HCT116 (cell line): ENCODE data around the gene MST1R. TPM values are rescaled to one million over a fixed set of nuclear protein-coding genes. Genes with fewer than 3 reads are reported as not detected.

Source experiments
- ATAC-seq: fragments of 200-7000 bp; cut with Tn5 transposase; 2 replicates; pipeline ENCODE4 v1.9.1; 2020; ENCODE audit warnings: mild to moderate bottlenecking, moderate library complexity
- BruUV-seq: library from RNA; stranded (reverse); fragments of 400-500 nt; replicated peaks from 2 replicates; lab custom pipeline; 2021; lab: Mats Ljungman, UMichigan
- CTCF ChIA-PET: fragments of 300-600 bp; sonication (Branson Sonifier 250); formaldehyde crosslinking; loops from one replicate; lab custom pipeline; 2021; ENCODE audit warnings: antibody characterized with exemption; lab: Charles Lee
- POLR2A ChIA-PET: fragments of 300-600, 350-600 bp; sonication (Branson Sonifier 250); formaldehyde crosslinking; loops from one replicate; lab custom pipeline; 2021; ENCODE audit warnings: antibody characterized with exemption; lab: Charles Lee
- RAD21 ChIA-PET, 2 experiments: fragments of 300-600 bp; sonication (Branson Sonifier 250); formaldehyde crosslinking; loops; one replicate each; lab custom pipeline; 2023; ENCODE audit warnings: low total read pairs in 2 of 2; ENCODE audit not compliant: uncharacterized antibody in 2 of 2, unreplicated experiment in 2 of 2, low non-redundant PET in 1 of 2; lab: Charles Lee
- DNase-seq: peaks from one replicate; pipeline ENCODE4 v3.0.0-alpha.2; 2010; ENCODE audit warnings: low read depth, low spot score
- H2AFZ ChIP-seq: fragments of 200-600 bp; shearing (Covaris generic), sonication (generic); 2 replicates; pipeline ENCODE4 v1.6.1; 2017; ENCODE audit warnings: low read depth, mixed run types, mixed read lengths, antibody characterized with exemption, low read length; ENCODE audit not compliant: poor library complexity, severe bottlenecking
- H3K27ac ChIP-seq: 2 replicates; pipeline ENCODE4 v1.5.1; 2012; ENCODE audit warnings: low read depth, low read length
- H3K27me3 ChIP-seq: fragments of 200-600 bp; sonication (generic); 2 replicates; pipeline ENCODE4 v1.6.1; 2016; ENCODE audit warnings: mixed run types, low read length, mixed read lengths; ENCODE audit not compliant: insufficient read depth
- H3K36me3 ChIP-seq, 2 experiments: fragments of 200-500 bp in 1 of 2; fragments of 200-600 bp in 1 of 2; sonication (Bioruptor generic) in 1 of 2; sonication (generic) in 1 of 2; 2 replicates each; pipeline versions ENCODE4 v1.5.1 to v1.6.1; 2014 to 2016; ENCODE audit warnings: low read length in 2 of 2, inconsistent platforms in 1 of 2, mixed read lengths in 1 of 2, mixed run types in 1 of 2; ENCODE audit not compliant: insufficient read depth in 2 of 2, control insufficient read depth in 1 of 2
- H3K4me1 ChIP-seq, 2 experiments: fragments of 200-600 bp in 1 of 2; sonication (generic) in 1 of 2; 2 replicates each; pipeline versions ENCODE4 v1.5.1 to v1.6.1; 2012 to 2017; ENCODE audit warnings: low read length in 2 of 2, inconsistent platforms in 1 of 2, mild to moderate bottlenecking in 1 of 2, mixed read lengths in 1 of 2, mixed run types in 1 of 2, moderate library complexity in 1 of 2; ENCODE audit not compliant: insufficient read depth in 2 of 2, control insufficient read depth in 1 of 2
- H3K4me2 ChIP-seq: fragments of 200-600 bp; sonication (generic); 2 replicates; pipeline ENCODE4 v1.6.1; 2017; ENCODE audit warnings: mixed run types, low read length, mixed read lengths
- H3K4me3 ChIP-seq, 2 experiments: fragments of 200-600 bp in 1 of 2; sonication (generic) in 1 of 2; replicated peaks in 1 of 2; 2 replicates each; pipeline ENCODE4 v1.5.1; 2011 to 2016; ENCODE audit warnings: low read length in 2 of 2, control low read depth in 1 of 2, low read depth in 1 of 2, mild to moderate bottlenecking in 1 of 2, mixed read lengths in 1 of 2, mixed run types in 1 of 2
- H3K79me2 ChIP-seq: fragments of 200-600 bp; sonication (generic); 2 replicates; pipeline ENCODE4 v1.6.1; 2017; ENCODE audit warnings: mild to moderate bottlenecking, mixed run types, low read length, moderate library complexity, mixed read lengths; ENCODE audit not compliant: insufficient read depth
- H3K9ac ChIP-seq: fragments of 200-600 bp; sonication (generic); 2 replicates; pipeline ENCODE4 v1.6.1; 2016; ENCODE audit warnings: low read length, mixed read lengths
- H3K9me2 ChIP-seq: fragments of 200-600 bp; sonication (generic), shearing (Covaris generic); 2 replicates; pipeline ENCODE4 v1.6.1; 2017; ENCODE audit warnings: mixed run types, mild to moderate bottlenecking, moderate library complexity; ENCODE audit not compliant: insufficient read depth
- H3K9me3 ChIP-seq, 2 experiments: fragments of 200-500 bp in 1 of 2; fragments of 200-600 bp in 1 of 2; sonication (Bioruptor generic) in 1 of 2; sonication (generic) in 1 of 2; 2 replicates each; pipeline ENCODE4 v1.6.1; 2014 to 2017; ENCODE audit warnings: low read length in 2 of 2, mixed read lengths in 2 of 2, inconsistent platforms in 1 of 2, low read depth in 1 of 2, mild to moderate bottlenecking in 1 of 2, mixed run types in 1 of 2, moderate library complexity in 1 of 2; ENCODE audit not compliant: control insufficient read depth in 1 of 2, insufficient read depth in 1 of 2
- H4K20me1 ChIP-seq: fragments of 200-600 bp; sonication (generic), shearing (Covaris generic); 2 replicates; pipeline ENCODE4 v1.6.1; 2017; ENCODE audit warnings: mixed run types, mild to moderate bottlenecking, moderate library complexity; ENCODE audit not compliant: insufficient read depth
- CEBPB ChIP-seq: IDR thresholded peaks from 2 replicates; pipeline ENCODE4 v1.6.1; 2012; ENCODE audit warnings: low read depth
- CTCF ChIP-seq, 3 experiments: fragments of 200-600 bp in 1 of 3; sonication (generic) in 1 of 3; IDR thresholded peaks in 2 of 3; conservative IDR thresholded peaks in 1 of 3; 2 replicates each; pipeline ENCODE4 v1.5.1; 2012 to 2017; ENCODE audit warnings: low read depth in 2 of 3, low read length in 2 of 3, antibody characterized with exemption in 1 of 3, borderline replicate concordance in 1 of 3, control low read depth in 1 of 3, mild to moderate bottlenecking in 1 of 3, mixed read lengths in 1 of 3, mixed run types in 1 of 3, moderate library complexity in 1 of 3; ENCODE audit not compliant: insufficient read depth in 1 of 3
- EGR1 ChIP-seq: IDR thresholded peaks from 2 replicates; pipeline ENCODE4 v1.6.1; 2012; ENCODE audit warnings: low read depth
- ELF1 ChIP-seq: IDR thresholded peaks from 2 replicates; pipeline ENCODE4 v1.6.1; 2012; ENCODE audit warnings: low read depth, borderline replicate concordance
- FOSL1 ChIP-seq: IDR thresholded peaks from 2 replicates; pipeline ENCODE4 v1.6.1; 2012; ENCODE audit warnings: low read depth
- MAX ChIP-seq: IDR thresholded peaks from 2 replicates; pipeline ENCODE4 v1.6.1; 2012
- RAD21 ChIP-seq: IDR thresholded peaks from 2 replicates; pipeline ENCODE4 v1.6.1; 2012; ENCODE audit warnings: low read depth, mild to moderate bottlenecking
- REST ChIP-seq: IDR thresholded peaks from 2 replicates; pipeline ENCODE4 v1.6.1; 2012; ENCODE audit warnings: low read depth
- SIN3A ChIP-seq: IDR thresholded peaks from 2 replicates; pipeline ENCODE4 v1.6.1; 2012; ENCODE audit warnings: low read depth
- SP1 ChIP-seq: IDR thresholded peaks from 2 replicates; pipeline ENCODE4 v1.6.1; 2012; ENCODE audit warnings: low read depth
- SRF ChIP-seq: IDR thresholded peaks from 2 replicates; pipeline ENCODE4 v1.6.1; 2012; ENCODE audit warnings: low read depth
- TCF7L2 ChIP-seq: IDR thresholded peaks from 2 replicates; pipeline ENCODE4 v1.7.0; 2011; ENCODE audit warnings: borderline replicate concordance, inconsistent platforms; ENCODE audit not compliant: insufficient read depth, insufficient read length; ENCODE audit errors: extremely low read depth
- YY1 ChIP-seq: IDR thresholded peaks from 2 replicates; pipeline ENCODE4 v1.6.1; 2011; ENCODE audit warnings: low read length, low read depth, moderate library complexity, mild to moderate bottlenecking; ENCODE audit not compliant: insufficient replicate concordance; ENCODE audit errors: extremely low read depth
- ZBTB33 ChIP-seq: IDR thresholded peaks from 2 replicates; pipeline ENCODE4 v1.6.1; 2011; ENCODE audit warnings: mild to moderate bottlenecking, low read length, moderate library complexity; ENCODE audit not compliant: insufficient replicate concordance; ENCODE audit errors: extremely low read depth
- ZFX ChIP-seq: fragments of 450-650 bp; IDR thresholded peaks from 2 replicates; pipeline ENCODE4 v1.6.1; 2017
- intact Hi-C: fragments of 100-400 bp; cut with micrococcal nuclease; formaldehyde crosslinking; loops from 2 replicates; pipeline ENCODE4 v1.10.0; 2022
- total RNA-seq: library from RNA; stranded (reverse); gene quantifications from one replicate; pipeline ENCODE4 v1.2.1, GENCODE V29; 2021; ENCODE audit not compliant: unreplicated experiment

MST1R gene
- total RNA-seq, 1 experiment from 2014 or later: 113 TPM

- TF ChIP-seq REST (no peak), CEBPB (no peak), MAX (peak; percentile 86), ZFX (peak; percentile 73; the same call in 1 of the 2 replicates)
These were observed 47.3 kb downstream of the MST1R start, which contains the start of gene TRAIP (continued) for GRCh38 chr3:49856181-49857005.

- Histone ChIP-seq H3K36me3 (no peaks in the 10 kb centered on the region), H3K4me2 (peak overlapping the region; percentile 89), H3K79me2 (peaks cover 35% of the 10 kb centered on the region), H4K20me1 (no peaks in the 10 kb centered on the region), H3K9me2 (no peaks in the 10 kb centered on the region), H3K4me1 (peaks cover 7 to 12% of the 10 kb centered on the region in 2 experiments; a peak in 3 of 4 replicates), H3K27me3 (no peaks in the 10 kb centered on the region), H3K27ac (peak overlapping the region; percentile 46; the same call in 1 of the 2 replicates), H3K9ac (peak overlapping the region; percentile 75), H3K4me3 (peak overlapping the region; percentile 68 to 81), H3K9me3 (no peaks in the 10 kb centered on the region), H2AFZ (no peak overlapping the region)
- DNase-seq (no peak), ATAC-seq (no peak)
- intact Hi-C loops: no loop called here
- BruUV-seq: no TSS peak
- RAD21 ChIA-PET: no interaction called here
- CTCF ChIA-PET: no interaction called here
- POLR2A ChIA-PET: interaction anchor here (0.6 kb wide), 1 partner anchor 45 kb away, joined by 3 read pairs; no protein-coding TSS in a partner anchor
- TF ChIP-seq CTCF (IDR thresholded peaks at IDR 0.05 in 2 of 3, conservative IDR thresholded peaks at IDR 0.05 in 1 of 3; ENCODE audit: borderline replicate concordance in 1 of 3, insufficient read depth in 1 of 3, low read depth in 2 of 3, low read length in 2 of 3) (no peak), ZFX (no peak), EGR1 (no peak), ELF1 (no peak), MAX (no peak), SIN3A (no peak), SRF (no peak), SP1 (no peak), RAD21 (no peak), YY1 (no peak), TCF7L2 (no peak), FOSL1 (no peak), ZBTB33 (no peak)
These were observed 48.0 kb downstream of the MST1R start for GRCh38 chr3:49855662-49856061.
